HuH-7.5 (cell line): ENCODE data around the gene DAZAP1.

Experiments used
- DNase-seq: peaks from one replicate; pipeline ENCODE4 v3.0.0; 2011; ENCODE audit warnings: low spot score

DAZAP1 gene

DNA sequence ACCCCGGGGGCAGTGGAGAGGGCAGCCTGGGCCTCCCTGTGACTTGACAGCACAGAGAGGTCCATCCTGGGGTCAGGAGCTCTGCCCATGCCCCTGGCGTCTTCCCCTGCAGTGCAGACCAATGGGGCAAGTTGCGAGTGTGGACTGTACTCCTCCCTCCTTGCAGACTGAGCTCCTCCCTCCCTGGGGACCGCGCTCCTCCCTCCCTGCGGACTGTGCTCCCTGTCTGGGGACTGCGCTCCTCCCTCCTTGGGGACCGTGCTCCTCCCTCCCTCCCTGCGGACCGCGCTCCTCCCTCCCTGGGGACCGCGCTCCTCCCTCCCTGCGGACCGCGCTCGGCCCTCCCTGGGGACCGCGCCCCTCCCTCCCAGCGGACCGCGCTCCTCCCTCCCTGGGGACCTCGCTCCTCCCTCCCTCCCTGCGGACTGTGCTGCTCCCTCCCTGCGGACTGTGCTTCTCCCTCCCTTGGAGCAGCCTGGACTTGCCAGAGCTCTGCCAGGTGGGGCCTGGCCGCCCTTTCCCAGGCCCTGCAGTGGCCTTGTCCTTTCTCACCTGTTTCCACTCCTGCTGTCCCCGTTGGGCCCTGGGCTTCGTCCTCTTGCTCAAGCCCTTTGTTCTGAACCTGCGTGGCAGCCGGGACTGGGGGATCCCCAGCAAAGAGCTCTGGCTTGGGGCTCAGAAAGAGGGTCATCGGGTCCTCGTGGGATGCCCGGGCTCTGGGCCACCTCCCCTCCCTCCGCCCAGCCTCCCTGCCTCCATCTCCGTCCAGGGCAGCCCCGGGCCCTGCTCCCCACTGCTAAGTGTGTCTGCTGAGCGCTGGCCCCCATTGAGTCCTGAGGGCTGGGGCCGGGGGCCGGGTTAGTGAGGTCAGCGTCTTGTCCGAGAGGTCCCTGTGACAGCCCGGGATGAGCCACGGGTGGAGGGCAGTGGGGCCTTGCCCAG lies 12.9 kb upstream of the DAZAP1 start:
- DNase-seq, result no peak

DNA sequence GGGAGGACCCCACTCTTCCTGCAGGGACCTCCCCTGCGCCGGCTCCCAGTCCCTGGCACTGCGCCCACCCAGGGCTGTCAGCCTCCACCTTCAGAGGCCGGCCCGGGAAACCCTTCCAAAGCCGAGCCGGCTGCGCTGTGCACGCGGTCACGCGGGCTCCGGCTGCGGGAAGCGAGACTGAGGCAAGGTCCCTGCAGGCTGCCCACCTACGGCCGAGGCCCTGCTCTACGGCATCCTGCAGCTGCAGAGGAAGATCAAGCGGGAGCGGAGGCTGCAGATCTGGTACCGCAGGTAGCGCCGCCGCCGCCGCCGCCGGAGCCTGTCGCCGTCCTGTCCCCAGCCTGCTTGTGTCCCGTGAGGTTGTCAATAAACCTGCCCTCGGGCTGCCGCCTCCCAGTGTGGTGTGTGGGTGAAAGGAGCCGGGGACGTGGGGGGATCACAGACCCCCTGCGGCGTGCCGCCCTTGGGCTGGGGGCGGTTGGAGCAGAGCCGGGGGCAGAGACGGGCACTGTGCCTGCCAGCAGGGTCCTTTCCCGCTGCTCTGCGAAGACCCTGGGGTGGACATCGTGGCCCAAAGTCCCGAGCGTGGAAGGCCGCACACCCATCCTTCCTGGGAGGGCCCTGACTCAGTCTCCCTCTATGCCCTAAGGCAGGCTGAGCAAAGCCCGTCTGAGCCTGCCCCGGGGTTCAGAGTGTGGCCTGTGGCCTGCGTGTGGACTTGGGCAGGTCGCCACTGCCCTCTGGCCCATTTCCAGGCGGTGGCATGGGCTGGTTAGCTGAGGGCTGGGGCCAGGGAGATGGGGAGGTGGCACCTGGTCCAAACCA lies 12.0 kb upstream of the DAZAP1 start:
- DNase-seq, result no peak

DNA sequence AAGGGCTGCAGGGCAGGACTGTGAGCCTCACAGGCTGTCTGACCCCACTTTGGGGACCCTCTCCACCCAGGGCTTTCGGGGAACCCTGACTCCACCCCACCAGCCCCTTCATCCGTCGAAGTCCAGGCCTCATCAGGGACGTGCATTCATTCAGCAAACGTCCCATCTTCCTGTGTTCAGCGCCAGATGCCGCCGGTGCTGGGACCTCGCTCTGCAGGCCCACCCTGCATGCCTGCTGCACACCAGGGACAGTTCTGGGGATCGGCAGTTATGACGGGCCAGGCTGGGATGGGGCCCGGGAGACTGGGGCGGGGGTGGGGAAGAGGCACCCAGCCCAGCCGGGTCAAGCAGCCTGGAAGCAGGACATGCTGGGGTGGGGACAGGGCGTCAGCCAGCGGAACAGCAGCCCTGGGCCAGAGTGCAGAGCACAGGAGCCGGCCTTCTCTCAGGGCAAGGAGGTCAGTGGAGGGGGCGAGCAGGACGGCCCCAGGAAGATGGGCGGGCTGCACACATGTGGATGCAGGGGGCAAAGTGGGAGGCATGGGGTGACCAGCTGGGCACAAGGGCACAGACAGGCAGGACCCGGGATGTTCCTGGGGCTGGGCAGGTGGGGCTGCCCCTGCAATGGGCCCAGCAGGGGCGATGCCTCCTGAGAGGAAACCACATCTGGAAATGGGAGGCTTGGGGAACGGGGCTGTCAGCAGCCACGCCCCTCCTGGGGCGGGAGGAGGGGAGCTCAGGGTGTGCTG lies 11.2 kb upstream of the DAZAP1 start:
- DNase-seq, result peak; percentile 51

DNA sequence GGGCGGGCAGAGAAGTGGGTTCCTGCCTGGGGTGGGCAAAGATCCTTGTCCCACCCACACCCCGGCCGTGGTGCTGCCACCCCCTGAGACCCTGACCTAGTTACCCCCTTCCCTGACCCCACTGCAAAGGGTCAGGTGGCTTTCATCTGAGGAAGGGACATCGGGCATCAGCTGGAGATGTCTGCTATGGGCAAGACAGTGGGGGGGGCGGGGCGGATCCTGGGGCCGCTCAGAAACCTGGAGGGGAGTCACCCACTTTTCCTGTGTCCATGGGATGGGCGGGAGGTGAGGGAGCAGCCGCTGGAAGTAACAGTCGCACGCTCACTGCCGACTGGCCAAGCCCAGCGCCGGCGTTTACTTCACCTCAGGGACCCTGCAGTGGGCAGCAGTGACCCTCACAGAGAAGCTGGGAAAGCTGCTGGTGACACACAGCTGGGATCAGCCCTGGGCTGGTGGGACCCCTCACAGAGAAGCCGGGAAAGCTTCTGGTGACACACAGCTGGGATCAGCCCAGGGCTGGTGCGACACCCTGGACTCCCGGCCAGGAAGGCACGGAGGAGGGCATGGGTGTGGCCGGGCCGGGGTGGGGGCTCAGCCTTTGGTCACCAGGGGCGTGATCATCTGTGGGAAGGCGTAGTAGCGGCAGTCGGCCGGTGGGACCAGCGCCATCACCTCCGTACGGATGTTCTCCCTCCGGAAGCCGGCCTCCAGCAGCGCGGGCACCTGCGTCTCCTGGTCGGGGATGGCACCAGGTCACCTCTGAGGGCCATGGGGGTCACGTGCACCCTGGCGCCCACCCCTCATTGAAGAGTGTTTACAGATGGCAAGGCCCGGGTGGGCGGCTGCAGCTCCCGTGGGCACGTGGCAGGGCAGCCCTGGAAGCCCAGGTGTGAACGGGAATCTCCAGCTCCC lies 10.4 kb upstream of the DAZAP1 start:
- no peak for DNase-seq

DNA sequence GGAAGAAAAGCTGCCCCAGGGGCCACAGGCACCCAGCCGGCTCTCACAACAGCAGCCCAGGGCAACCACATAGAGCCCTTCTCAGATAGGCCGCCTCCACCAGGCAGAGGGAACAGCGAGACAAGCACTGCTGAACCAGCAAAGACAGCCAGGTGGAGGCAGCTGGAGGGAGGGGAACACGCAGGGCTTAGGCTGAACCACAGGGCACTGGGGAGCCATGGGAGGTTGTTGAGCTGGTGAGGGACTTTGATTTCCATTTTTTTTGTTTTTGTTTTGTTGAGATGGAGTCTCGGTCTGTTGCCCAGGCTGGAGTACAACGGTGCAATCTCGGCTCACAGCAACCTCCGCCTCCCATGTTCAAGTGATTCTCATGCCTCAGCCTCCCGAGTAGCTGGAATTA lies 9.5 kb upstream of the DAZAP1 start:
- DNase-seq, result no peak

DNA sequence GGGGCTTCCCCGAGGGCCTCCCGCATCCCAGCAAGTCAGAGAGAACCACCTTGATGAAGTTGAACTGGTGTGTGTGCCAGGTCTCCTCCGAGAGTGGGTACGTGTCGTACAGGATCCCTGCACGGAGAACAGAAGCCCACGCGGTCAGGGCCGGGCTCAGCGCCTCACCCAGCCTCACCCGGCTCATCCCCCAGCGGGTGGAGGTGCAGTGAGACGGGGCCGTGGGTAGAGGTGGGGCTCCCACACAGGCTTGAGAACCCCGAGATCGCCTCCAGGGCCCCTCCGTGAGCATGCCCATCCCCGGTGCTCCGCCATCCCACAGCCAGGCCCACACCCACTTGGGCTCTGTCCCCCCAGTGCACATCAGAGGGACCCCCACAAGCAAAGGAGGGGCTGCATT lies 8.3 kb upstream of the DAZAP1 start:
- no peak for DNase-seq

DNA sequence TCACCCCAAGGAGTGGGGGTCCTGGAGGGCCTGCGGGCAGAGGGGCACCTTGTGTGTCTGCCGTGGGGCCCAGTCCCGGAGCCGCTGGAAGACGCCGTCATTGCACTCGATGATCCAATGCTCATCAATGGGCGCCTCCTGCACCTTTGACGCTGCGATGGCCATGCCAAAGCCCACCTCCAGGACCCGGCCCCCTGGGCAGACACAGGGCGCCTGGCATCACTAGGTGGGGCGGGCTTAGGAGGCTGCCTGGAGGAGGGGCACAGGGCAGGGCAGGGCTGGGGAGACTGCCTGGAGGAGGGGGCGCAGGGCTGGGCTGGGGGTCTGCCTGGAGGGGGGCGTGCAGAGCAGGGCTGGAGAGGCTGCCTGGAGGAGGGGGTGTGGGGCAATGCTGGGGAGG lies 7.6 kb upstream of the DAZAP1 start:
- no peak for DNase-seq

DNA sequence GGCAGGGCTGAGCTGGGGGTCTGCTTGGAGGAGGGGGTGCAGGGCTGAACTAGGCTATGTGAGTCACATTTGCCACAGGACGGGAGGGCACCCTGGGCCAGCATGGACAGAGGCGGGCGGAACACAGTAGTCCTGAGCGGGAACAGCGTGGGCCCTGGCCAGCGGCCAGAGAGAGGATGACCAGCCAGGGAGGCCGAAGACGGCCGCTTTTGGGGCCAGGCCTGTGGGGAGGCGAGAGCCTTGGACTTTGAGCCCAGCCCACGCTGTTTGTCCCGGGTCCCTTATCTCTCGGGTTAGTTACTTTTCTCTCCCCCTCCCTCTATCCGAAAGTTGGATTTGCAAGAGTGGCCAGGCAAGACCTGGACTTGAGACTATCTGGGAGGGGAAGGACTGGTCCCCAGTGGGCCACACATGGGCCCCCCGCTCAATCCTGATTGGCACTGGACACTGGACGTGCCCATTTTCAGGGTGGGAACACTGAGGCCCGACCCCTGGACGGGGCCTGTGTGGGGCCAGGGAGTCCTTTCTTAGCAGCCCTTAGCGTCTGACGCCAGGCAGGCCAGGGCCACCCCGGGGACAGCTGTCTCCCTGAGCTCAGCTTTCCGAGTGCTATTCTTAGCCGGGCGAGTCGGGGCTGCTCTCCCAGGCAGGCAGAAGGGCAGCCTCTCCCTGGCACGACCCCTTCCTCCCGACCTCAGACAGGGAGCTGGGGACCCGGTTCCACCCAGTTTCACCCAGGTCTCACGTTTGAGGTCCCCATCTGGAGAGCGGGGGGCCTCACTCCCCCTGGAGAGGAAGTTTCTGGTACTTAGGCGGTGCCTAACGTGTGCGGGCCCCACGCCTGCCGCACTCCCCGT lies 6.9 kb upstream of the DAZAP1 start:
- DNase-seq, result peak; percentile 94

DNA sequence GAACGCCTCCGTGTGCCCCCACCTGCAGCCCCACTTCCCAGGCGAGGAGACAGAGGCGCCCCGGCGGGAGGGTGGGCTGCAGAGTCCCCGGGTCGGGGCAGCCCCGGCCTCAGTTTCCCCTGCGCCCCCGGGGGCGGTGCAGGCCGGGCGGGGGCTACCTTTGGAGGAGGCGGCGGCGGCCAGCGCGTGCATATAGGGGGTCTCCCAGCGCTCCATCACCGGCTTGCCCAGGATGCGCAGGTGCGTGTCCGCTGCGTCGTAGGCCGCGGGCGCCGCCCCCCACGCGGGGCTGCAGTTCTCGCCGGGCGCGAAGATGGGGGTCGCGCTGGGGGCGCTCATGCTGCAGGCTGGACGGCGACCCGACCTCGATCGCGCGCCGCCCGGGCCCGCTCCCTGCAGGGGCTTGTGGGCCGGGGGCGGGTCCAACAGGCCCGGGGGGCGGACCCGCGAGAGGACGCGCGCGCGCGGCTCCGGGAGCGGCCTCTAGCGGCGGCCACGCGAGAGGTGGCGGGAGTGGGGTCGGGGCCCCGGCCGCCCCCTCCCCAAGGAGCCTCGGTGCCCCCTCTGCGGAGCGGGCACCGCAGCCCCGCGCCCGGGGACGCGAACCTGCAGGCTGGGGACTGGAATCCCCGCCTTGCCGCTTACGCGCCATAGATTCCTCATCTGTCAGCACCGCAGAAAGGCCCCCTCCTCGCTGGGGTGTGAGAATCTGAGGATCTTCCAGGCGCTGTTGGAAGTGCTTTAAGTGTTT lies 6.1 kb upstream of the DAZAP1 start, which contains the start of gene GAMT:
GAMT (minus strand) TSS at position 405 of the 751 bp plus-strand sequence; CDS start at position 339, 66 bp downstream.
- peak; percentile 90 for DNase-seq

DNA sequence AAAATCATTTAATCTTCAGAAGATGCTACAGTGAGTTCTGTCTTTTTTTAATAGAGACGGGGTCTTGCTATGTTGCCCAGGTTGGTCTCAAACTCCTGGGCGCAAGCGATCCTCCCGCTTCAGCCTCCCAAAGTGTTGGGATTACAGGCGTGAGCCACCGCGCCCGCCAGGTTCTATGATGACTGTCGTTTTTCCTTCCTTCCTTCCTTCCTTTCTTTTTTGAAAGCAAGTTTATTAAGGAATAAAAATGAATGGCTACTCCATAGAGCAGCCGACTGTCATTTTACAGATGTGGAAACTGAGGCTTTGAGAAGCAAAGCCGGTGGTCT lies 5.5 kb upstream of the DAZAP1 start:
- DNase-seq, result no peak

DNA sequence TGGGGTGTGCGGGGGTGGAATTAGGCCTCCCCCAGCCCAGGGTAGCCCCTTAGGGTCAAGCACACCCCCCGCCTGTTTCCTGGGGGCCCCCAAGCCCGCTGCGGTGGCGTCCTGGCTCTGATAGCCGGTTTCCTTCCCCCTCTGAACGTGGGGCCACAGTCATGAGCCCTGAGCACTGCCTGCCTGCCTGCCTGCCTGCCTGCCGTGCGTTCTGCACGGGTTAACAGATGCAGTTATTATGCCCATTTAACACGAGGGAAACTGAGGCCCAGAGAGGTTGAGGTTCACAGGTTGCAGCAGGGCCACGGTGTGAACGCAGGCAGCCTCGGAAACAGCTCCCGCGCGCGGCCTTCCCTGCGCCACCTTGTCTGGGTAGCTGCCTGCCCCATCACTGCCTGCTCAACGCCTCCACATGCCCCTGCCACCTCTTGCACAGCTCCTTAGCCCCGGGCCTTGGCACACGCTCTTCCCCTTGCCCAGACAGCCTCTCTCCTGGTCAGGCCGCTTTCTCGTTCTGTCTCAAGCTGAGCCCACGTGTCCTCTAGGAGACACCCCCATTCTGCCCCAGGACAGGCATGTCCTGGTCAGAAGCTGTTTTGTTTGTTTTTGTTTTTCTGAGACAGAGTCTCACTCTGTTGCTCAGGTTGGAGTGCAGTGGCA lies 4.8 kb upstream of the DAZAP1 start:
- no peak for DNase-seq

DNA sequence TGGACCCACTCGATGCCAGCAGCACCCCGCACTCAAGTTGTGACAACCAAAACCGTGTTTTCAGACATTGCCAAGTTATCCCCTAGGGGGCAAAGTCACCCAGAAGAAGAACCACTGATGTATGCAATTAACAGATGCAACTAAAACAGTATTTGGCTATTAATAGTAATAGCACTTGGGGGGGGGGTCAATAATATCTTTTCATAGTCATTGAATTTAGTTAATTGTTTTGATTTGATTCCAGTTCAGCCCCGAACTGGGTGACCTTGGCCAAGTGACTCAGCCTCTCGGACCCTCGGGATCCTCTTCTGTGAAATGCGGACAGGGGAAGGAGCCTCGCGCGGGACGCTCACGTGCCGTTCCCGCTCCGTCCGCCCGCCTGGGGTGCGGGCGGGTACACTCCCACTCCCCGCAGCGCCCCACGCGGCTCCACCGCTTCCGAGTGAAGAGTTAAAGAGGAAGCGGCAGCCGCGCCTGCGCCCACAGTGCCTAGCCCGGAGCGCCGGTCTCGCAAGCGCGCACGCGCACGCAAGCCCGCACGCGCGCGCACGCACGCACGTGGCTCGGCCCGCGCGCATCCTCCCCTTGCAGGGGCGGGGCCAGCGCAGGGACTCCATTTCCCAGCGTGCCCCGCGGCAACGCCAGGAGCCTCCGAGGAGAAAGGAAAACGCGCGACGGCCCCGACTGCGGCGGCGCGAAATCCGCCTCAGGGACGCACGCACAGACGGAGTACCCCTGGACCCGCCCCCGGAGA lies 435 bp upstream of the DAZAP1 start:
- DNase-seq, result peak; percentile 97

DNA sequence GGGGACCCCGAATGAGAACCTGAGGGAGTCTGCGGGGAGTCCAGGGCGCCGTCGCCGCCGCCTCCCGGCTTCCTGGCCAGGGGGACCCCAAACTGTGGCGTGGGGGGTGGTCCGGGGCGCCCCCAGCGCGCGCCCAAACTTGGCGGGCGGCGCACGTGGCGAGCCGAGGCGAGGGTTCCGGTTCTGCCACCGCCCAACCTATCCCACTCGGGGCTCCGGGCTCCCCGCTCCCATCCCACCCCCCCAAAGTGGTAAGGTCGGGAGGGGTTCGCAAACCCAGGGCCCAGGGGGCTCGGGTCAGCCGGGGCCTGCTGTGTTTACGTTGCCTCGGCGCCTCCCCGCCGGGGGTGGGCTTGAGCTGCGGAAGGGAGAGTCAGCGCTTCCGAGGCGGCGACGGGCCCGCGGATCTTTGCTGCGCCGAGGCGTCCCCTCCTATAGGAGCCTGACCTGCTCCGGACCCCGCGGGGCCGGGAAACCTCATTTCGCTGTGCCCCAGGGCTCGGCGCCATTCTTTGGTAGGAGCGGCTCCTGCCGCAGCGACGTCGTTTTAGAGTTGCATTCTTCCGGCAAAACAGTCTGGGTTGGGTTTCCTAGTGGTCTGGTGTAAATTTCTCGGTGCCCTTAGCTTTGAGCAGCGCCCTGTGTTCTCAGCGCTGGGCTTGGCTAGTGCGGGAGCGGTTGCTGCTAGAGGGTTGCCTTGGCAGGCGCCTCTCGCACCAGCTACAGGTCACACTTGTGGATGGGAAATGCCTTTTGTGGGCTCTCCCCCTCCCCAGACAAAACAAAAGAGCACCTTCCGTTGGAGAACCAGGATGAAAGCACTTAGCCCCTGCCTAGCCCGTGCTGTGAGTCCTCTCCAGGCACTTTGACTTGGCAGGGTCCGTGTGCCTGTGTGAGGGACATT lies 1.2 kb downstream of the DAZAP1 start:
- DNase-seq, result peak; percentile 68

DNA sequence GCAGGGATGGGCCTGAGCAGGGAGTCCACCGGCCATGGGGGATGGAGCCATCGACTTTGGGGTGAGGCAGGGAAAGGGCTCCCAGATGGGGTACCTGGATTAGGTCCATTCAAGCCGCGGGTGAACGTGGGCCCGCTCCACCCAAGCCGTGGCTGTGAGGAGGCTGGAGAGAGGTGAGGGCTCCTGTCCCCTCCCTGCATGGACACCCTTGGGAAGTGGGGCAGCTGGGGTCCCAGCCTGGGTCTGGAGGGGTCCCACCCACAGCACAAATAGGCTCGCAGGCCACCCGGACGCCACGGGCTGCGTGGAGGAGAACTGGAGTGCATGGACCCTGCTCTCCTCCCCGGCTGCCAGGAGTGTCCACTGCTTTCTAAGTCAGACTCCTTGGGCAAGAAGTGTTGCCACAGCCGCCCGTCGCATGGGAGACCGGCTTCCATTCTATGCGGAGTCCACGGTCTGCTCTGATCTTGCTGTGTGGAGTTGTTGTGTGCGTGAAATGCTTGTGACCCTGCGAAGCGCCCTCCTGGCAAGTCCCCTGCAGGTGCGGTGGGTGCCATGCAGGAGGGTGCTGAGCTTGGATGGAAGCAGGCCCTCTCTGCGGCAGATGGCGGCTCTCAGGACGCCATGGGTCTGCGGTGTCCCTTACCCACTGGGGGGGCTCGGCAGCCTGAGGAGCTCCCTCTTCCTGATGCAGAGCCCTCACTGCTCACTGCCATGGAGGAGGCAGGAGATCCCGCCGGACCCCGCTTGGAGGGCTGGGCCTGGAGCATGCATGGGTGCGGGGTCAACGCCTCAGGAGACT lies 2.0 kb downstream of the DAZAP1 start:
- DNase-seq, result no peak

DNA sequence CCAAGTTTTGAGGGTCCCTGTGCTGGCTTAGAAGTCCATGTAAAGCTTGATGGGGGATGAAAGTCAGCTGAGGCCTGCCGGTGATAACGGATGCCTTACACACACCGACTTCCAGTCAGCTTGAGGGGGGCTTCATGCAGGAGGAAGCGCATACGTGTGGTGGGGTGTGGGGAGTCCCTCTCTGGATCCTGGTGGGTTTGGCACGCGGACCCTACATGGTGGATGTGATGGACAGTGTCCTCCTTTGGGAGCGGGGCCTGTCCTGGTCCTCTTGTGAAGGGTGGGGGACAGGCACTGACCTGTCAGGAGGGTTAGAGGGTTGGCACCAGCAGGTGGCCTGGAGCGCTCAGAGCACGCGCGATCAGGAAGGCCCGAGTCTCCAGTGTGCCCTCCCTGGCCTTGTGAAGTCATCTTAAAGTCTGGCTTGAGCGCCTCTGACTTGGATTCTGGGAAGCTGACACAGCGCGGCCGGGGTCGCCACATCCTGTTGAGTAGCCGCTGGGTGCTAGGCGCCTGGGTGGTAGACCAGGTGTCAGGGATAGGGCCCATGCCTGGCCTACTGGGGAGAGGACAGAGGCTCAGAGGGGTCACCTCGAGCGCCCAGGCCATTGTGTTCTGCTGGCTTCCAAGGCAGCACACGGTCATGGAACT lies 2.9 kb downstream of the DAZAP1 start:
- no peak for DNase-seq

DNA sequence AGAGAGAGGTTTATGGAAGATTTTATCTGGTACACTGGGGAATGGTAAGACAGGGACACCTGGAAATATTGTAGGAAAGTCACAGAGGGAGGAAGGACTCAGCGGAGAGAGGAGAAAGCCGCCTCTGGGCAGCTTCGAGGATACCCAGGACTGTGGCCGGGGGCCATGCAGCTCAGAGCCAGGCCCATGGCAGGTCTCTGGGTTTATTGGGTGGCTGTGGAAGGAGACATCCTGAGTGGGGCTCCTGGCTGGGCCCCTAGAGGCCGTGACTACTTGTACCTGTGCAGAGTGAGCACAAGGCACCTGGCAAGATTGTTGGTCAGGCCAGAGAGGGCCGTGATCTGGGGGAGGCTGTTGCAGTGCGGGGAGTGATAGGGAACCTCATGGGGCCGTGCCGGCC lies 3.4 kb downstream of the DAZAP1 start:
- DNase-seq, result no peak
